HepG2 (cell line): ENCODE measurements around the gene FABP1. TPM values are rescaled to one million over a fixed set of nuclear protein-coding genes. Genes with fewer than 3 reads are reported as not detected.
A peak's percentile ranks its signal among the peaks of the same experiment; 100 is the strongest.

Experiments used
- ATAC-seq: fragments of 200-7000 bp; cut with Tn5 transposase; 3 replicates; pipeline ENCODE4 v1.9.1; 2020; ENCODE audit warnings: mild to moderate bottlenecking, moderate library complexity
- BruUV-seq: library from RNA; stranded (reverse); fragments of 400-500 nt; replicated peaks from 2 replicates; lab custom pipeline; 2021; lab: Mats Ljungman, UMichigan
- CTCF ChIA-PET: fragments of 300-600 bp; formaldehyde crosslinking; extraction: SDS; loops from one replicate; lab custom pipeline; 2021; ENCODE audit warnings: low total read pairs, inconsistent platforms, low intra/inter-chr PET ratio; lab: Yijun Ruan, JAX
- POLR2A ChIA-PET: fragments of 350-600 bp; sonication (Branson Sonifier 250); formaldehyde crosslinking; loops from one replicate; lab custom pipeline; 2020; ENCODE audit warnings: antibody characterized with exemption, inconsistent platforms; lab: Yijun Ruan, JAX
- DNase-seq: peaks from one replicate; pipeline ENCODE4 v3.0.0-alpha.2; 2015; ENCODE audit warnings: low spot score
- FAIRE-seq: peaks from 3 replicates; lab custom pipeline; 2011; peaks lifted over from hg19 to GRCh38; lab: Jason Lieb, UNC
- H2AFZ ChIP-seq: one replicate; pipeline ENCODE4 v1.6.1; 2011; ENCODE audit warnings: low read length, inconsistent platforms
- H3K27ac ChIP-seq: fragments of 300-600 bp; 3 replicates; pipeline ENCODE4 v1.8.0; 2011; ENCODE audit warnings: mixed run types, mild to moderate bottlenecking, mixed read lengths, low read length, inconsistent platforms; ENCODE audit not compliant: insufficient read depth; ENCODE audit errors: extremely low read length
- H3K27me3 ChIP-seq, 2 experiments: fragments of 200-600 bp in 1 of 2; 2 replicates in 1 of 2; 3 replicates in 1 of 2; pipeline versions ENCODE4 v1.6.0 to v1.8.0; 2011; ENCODE audit warnings: low read length in 2 of 2, mild to moderate bottlenecking in 2 of 2, moderate library complexity in 2 of 2, inconsistent platforms in 1 of 2; ENCODE audit not compliant: insufficient read depth in 2 of 2, control insufficient read depth in 1 of 2
- H3K36me3 ChIP-seq, 2 experiments: fragments of 200-600 bp in 1 of 2; replicated peaks in 1 of 2; 2 replicates in 1 of 2; 3 replicates in 1 of 2; pipeline versions ENCODE4 v1.5.1 to v1.8.0; 2011; ENCODE audit warnings: low read length in 2 of 2, inconsistent platforms in 1 of 2; ENCODE audit not compliant: insufficient read depth in 2 of 2, control insufficient read depth in 1 of 2
- H3K4me1 ChIP-seq: 2 replicates; pipeline ENCODE4 v1.5.1; 2012; ENCODE audit warnings: low read length, inconsistent platforms; ENCODE audit not compliant: insufficient read depth
- H3K4me2 ChIP-seq: 2 replicates; pipeline ENCODE4 v1.6.0; 2011; ENCODE audit warnings: low read depth, low read length, inconsistent platforms
- H3K4me3 ChIP-seq, 3 experiments: fragments of 200-600 bp in 1 of 3; sonication (generic), shearing (Covaris generic) in 1 of 3; replicated peaks in 1 of 3; 2 replicates each; pipeline ENCODE4 v1.5.1; 2011 to 2016; ENCODE audit warnings: low read length in 3 of 3, inconsistent platforms in 2 of 3, low read depth in 2 of 3, mild to moderate bottlenecking in 2 of 3, control low read depth in 1 of 3, mixed read lengths in 1 of 3; ENCODE audit not compliant: insufficient read depth in 1 of 3
- H3K79me2 ChIP-seq: one replicate; pipeline ENCODE4 v1.6.1; 2011; ENCODE audit warnings: low read length, inconsistent platforms; ENCODE audit not compliant: insufficient read depth
- H3K9ac ChIP-seq: 2 replicates; pipeline ENCODE4 v1.6.0; 2011; ENCODE audit warnings: mild to moderate bottlenecking, low read depth, low read length, inconsistent platforms; ENCODE audit not compliant: insufficient read depth
- H3K9me3 ChIP-seq: 2 replicates; pipeline ENCODE4 v1.5.1; 2012; ENCODE audit warnings: mild to moderate bottlenecking, low read length
- H4K20me1 ChIP-seq: 2 replicates; pipeline ENCODE4 v1.6.0; 2011; ENCODE audit warnings: inconsistent platforms, mild to moderate bottlenecking, low read length, moderate library complexity; ENCODE audit not compliant: insufficient read depth
- E2F5 ChIP-seq: sonication (generic); formaldehyde crosslinking; conservative IDR thresholded peaks from 2 replicates; pipeline ENCODE4 v1.4.0; 2020; ENCODE audit warnings: missing genetic modification reagents
- HDAC2 ChIP-seq: sonication (generic); formaldehyde crosslinking; IDR thresholded peaks from 2 replicates; pipeline ENCODE4 v1.4.0; 2020; ENCODE audit warnings: missing genetic modification reagents
- NKX3-1 ChIP-seq: sonication (generic); formaldehyde crosslinking; IDR thresholded peaks from 2 replicates; pipeline ENCODE4 v1.5.0; 2020; ENCODE audit warnings: missing genetic modification reagents
- TBX2 ChIP-seq: sonication (generic); formaldehyde crosslinking; IDR thresholded peaks from 2 replicates; pipeline ENCODE4 v1.5.0; 2020; ENCODE audit warnings: missing genetic modification reagents, mild to moderate bottlenecking, borderline replicate concordance
- ZNF609 ChIP-seq: sonication (generic); formaldehyde crosslinking; IDR thresholded peaks from 2 replicates; pipeline ENCODE4 v1.4.0; 2020; ENCODE audit warnings: mild to moderate bottlenecking, missing genetic modification reagents, borderline replicate concordance
- WGBS: methylation state at CpG from one replicate; pipeline ENCODE4 v1.1.6; 2017; ENCODE audit warnings: low lambda C conversion rate; 5-methylcytosine and 5-hydroxymethylcytosine counted together
- in situ Hi-C: cut with HindIII; loops from 2 replicates; pipeline ENCODE4 v1.10.0; 2017; ENCODE audit warnings: low pct_unique_long_range_greater_than_20kb; ENCODE audit not compliant: extremely low pct_ligation_motif_present
- intact Hi-C: fragments of 100-400 bp; cut with micrococcal nuclease; formaldehyde crosslinking; loops from one replicate; pipeline ENCODE4 v1.10.0; 2022; ENCODE audit not compliant: unreplicated experiment
- polyA plus RNA-seq, 8 experiments: library from polyadenylated mRNA; depleted of rRNA in 3 of 8; stranded (reverse) in 7 of 8; unstranded in 1 of 8; fragments of >200 nt; fragmentation: Illumina TruSeq in 4 of 8; extraction: Trizol in 4 of 8; gene quantifications; 2 replicates each; pipeline versions ENCODE4 v1.2.1 to v1.2.3, GENCODE V29; 2011 to 2016; ENCODE audit warnings: low read depth in 4 of 8, missing spikeins in 1 of 8, mixed read lengths in 1 of 8; ENCODE audit not compliant: insufficient read depth in 1 of 8
- total RNA-seq, 5 experiments: library from RNA; depleted of rRNA; stranded (reverse); fragments of >200 nt; fragmentation: Illumina TruSeq; extraction: Trizol; gene quantifications; 2 replicates each; pipeline ENCODE4 v1.2.3, GENCODE V29; 2016; ENCODE audit warnings: low read depth in 1 of 5

FABP1 gene
- total and polyA plus RNA-seq, 2 of the 13 experiments (the other 11 are each of a cell fraction or from before 2014, with no cell fraction given): 644 to 1,608 TPM

GRCh38 chr2:88091943-88092342 is 35.9 kb downstream of the FABP1 start (continued):
- no peak for TF ChIP-seq ZNF609
- TF ChIP-seq, all 625 proteins: peak for 0

GRCh38 chr2:88090446-88091283 is 37.2 kb downstream of the FABP1 start:
- no peaks in the 10 kb centered on the region for H3K4me1 ChIP-seq
- ATAC-seq (peak; percentile 41; the same call in 1 of the 3 replicates), FAIRE-seq (no peak), DNase-seq (no peak)
- H3K36me3 ChIP-seq: no peaks in the 10 kb centered on the region
- no TSS peak for BruUV-seq
- intact Hi-C loops (no loop called here), in situ Hi-C loops (no loop called here)
- POLR2A ChIA-PET: interaction anchor here (1.2 kb wide), 1 partner anchor 75 kb away, joined by 3 read pairs; the partner anchor contains the start of gene RNU2-63P
- no peak overlapping the region for H2AFZ ChIP-seq
- CTCF ChIA-PET: no interaction called here
- no peak overlapping the region for H3K4me2 ChIP-seq
- peaks cover 1 to 24% of the 10 kb centered on the region in 2 experiments; a peak in 2 of 5 replicates for H3K27me3 ChIP-seq
- H3K9me3 ChIP-seq: no peaks in the 10 kb centered on the region
- H3K4me3 ChIP-seq: no peak overlapping the region
- TF ChIP-seq NKX3-1: no peak
- no peak for TF ChIP-seq HDAC2 (CRISPR knock-in tag)
- no peak for TF ChIP-seq TBX2 (CRISPR knock-in tag)
- TF ChIP-seq E2F5 (CRISPR knock-in tag): no peak
- no peaks in the 10 kb centered on the region for H3K79me2 ChIP-seq
- no peak overlapping the region for H3K9ac ChIP-seq
- 40% methylated on average over 8 of the region's 8 CpGs for WGBS
- no peak overlapping the region for H3K27ac ChIP-seq
- no peaks in the 10 kb centered on the region for H4K20me1 ChIP-seq
